NT2/D1 (cell line): ENCODE results near the gene OTUB1.
A peak's percentile ranks its signal among the peaks of the same experiment; 100 is the strongest.
"Not testable (repeated sequence)": the region's sequence is repeated elsewhere in the genome, so short reads cannot be mapped to it uniquely, and the experiment has no call there.

Experiments used
- DNase-seq: peaks from one replicate; pipeline ENCODE4 v3.0.0-alpha.2; 2011; ENCODE audit warnings: low read depth, low spot score
- H3K27me3 ChIP-seq: 2 replicates; pipeline ENCODE4 v1.6.0; 2011; ENCODE audit warnings: mild to moderate bottlenecking; ENCODE audit not compliant: insufficient read length, insufficient read depth
- H3K36me3 ChIP-seq: 2 replicates; pipeline ENCODE4 v1.6.1; 2011; ENCODE audit warnings: mild to moderate bottlenecking, low read length, mixed read lengths; ENCODE audit not compliant: insufficient read depth, insufficient read length
- H3K4me1 ChIP-seq: 2 replicates; pipeline ENCODE4 v1.5.1; 2011; ENCODE audit not compliant: insufficient read depth, insufficient read length
- H3K4me3 ChIP-seq: 2 replicates; pipeline ENCODE4 v1.5.1; 2011; ENCODE audit warnings: low read depth; ENCODE audit not compliant: insufficient read length
- H3K9ac ChIP-seq: 2 replicates; pipeline ENCODE4 v1.6.0; 2011; ENCODE audit warnings: low read depth; ENCODE audit not compliant: insufficient read length
- H3K9me3 ChIP-seq: 2 replicates; pipeline ENCODE4 v1.5.1; 2011; ENCODE audit warnings: mild to moderate bottlenecking, low read length; ENCODE audit not compliant: insufficient read depth
- SUZ12 ChIP-seq: IDR thresholded peaks from 2 replicates; pipeline ENCODE4 v1.6.1; 2011; ENCODE audit not compliant: insufficient read length, insufficient read depth; ENCODE audit errors: extremely low read depth
- YY1 ChIP-seq: IDR thresholded peaks from 2 replicates; pipeline ENCODE4 v1.6.1; 2011; ENCODE audit not compliant: insufficient read length, insufficient read depth
- ZNF274 ChIP-seq: IDR thresholded peaks from 2 replicates; pipeline ENCODE4 v1.6.1; 2011; ENCODE audit warnings: mild to moderate bottlenecking, low read depth, low read length

OTUB1 gene

GRCh38 chr11:63966444-63966843 lies 19.8 kb upstream of the OTUB1 start:
- no peak overlapping the region for H3K9ac ChIP-seq
- TF ChIP-seq SUZ12 (no peak), YY1 (no peak), ZNF274 (no peak)
- no peaks in the 10 kb centered on the region for H3K27me3 ChIP-seq
- peaks cover 2% of the 10 kb centered on the region for H3K4me1 ChIP-seq
- DNase-seq = no peak
- H3K9me3 ChIP-seq = no peaks in the 10 kb centered on the region
- no peak overlapping the region for H3K4me3 ChIP-seq
- H3K36me3 ChIP-seq = no peaks in the 10 kb centered on the region

- TF ChIP-seq ZNF274 = no peak
- TF ChIP-seq SUZ12 = no peak
- TF ChIP-seq YY1 = no peak
These were observed 16.8 kb upstream of the OTUB1 start for GRCh38 chr11:63969461-63969860.

GRCh38 chr11:63970902-63971301 lies 15.3 kb upstream of the OTUB1 start:
- Histone ChIP-seq H3K36me3 (peaks cover 2% of the 10 kb centered on the region), H3K9ac (no peak overlapping the region), H3K4me1 (peaks cover under 1% of the 10 kb centered on the region), H3K27me3 (no peaks in the 10 kb centered on the region), H3K9me3 (no peaks in the 10 kb centered on the region), H3K4me3 (no peak overlapping the region)
- TF ChIP-seq YY1 (no peak), ZNF274 (no peak), SUZ12 (no peak)
- DNase-seq = no peak

More at GRCh38 chr11:63969461-63969860, 16.8 kb upstream of the OTUB1 start:
- Histone ChIP-seq H3K9me3 (no peaks in the 10 kb centered on the region), H3K36me3 (no peaks in the 10 kb centered on the region), H3K27me3 (no peaks in the 10 kb centered on the region), H3K4me3 (no peak overlapping the region), H3K9ac (no peak overlapping the region), H3K4me1 (no peaks in the 10 kb centered on the region)
- no peak for DNase-seq

- not testable (repeated sequence) for H3K27me3 ChIP-seq, H3K9ac ChIP-seq, H3K4me1 ChIP-seq, H3K4me3 ChIP-seq, DNase-seq, H3K9me3 ChIP-seq
- H3K36me3 ChIP-seq = peaks cover 22% of the 10 kb centered on the region
These were observed 12.4 kb upstream of the OTUB1 start for GRCh38 chr11:63973912-63974258.

- H3K27me3 ChIP-seq = no peaks in the 10 kb centered on the region
- peak; percentile 100 for DNase-seq
- H3K9me3 ChIP-seq = no peaks in the 10 kb centered on the region
- TF ChIP-seq YY1 = peak; percentile 86
- TF ChIP-seq SUZ12 = no peak
- peaks cover 13% of the 10 kb centered on the region for H3K4me1 ChIP-seq
- H3K36me3 ChIP-seq = peaks cover 28% of the 10 kb centered on the region
- peak within 1 kb of the TSS; percentile 100 for H3K9ac ChIP-seq
- peak within 1 kb of the TSS; percentile 100 for H3K4me3 ChIP-seq
These were observed 11.7 kb upstream of the OTUB1 start, which contains the start of gene COX8A for GRCh38 chr11:63974259-63975143. TSS of gene COX8A (plus strand) at chr11:63974620. CDS start at chr11:63974681, 61 bp downstream.

- Histone ChIP-seq H3K4me3 (no peak overlapping the region), H3K36me3 (peaks cover 29% of the 10 kb centered on the region), H3K9ac (peak overlapping the region; percentile 17), H3K27me3 (no peaks in the 10 kb centered on the region), H3K9me3 (no peaks in the 10 kb centered on the region), H3K4me1 (peaks cover 23% of the 10 kb centered on the region)
- TF ChIP-seq SUZ12 (no peak), YY1 (no peak), ZNF274 (no peak)
- DNase-seq = no peak
These were observed 7.5 kb upstream of the OTUB1 start for GRCh38 chr11:63978551-63979239.

- Histone ChIP-seq H3K36me3 (peaks cover 29% of the 10 kb centered on the region), H3K27me3 (no peaks in the 10 kb centered on the region), H3K9me3 (no peaks in the 10 kb centered on the region), H3K9ac (peak overlapping the region; percentile 3), H3K4me3 (no peak overlapping the region), H3K4me1 (peaks cover 23% of the 10 kb centered on the region)
- TF ChIP-seq YY1 = no peak
- no peak for DNase-seq
These were observed 6.8 kb upstream of the OTUB1 start for GRCh38 chr11:63979426-63979825.
